NOMO-1 treated with DMSO at 0.1 percent for 48 hours (cell line): ENCODE data around the gene NAPG.
A peak's percentile ranks its signal among the peaks of the same experiment; 100 is the strongest.
"Not testable (repeated sequence)": the region's sequence is repeated elsewhere in the genome, so short reads cannot be mapped to it uniquely, and the experiment has no call there.

ENCODE experiments used
- DNase-seq: peaks from one replicate; lab custom pipeline; 2025; ENCODE audit not compliant: unreplicated experiment; lab: John Stamatoyannopoulos, UW

Gene NAPG

DNA sequence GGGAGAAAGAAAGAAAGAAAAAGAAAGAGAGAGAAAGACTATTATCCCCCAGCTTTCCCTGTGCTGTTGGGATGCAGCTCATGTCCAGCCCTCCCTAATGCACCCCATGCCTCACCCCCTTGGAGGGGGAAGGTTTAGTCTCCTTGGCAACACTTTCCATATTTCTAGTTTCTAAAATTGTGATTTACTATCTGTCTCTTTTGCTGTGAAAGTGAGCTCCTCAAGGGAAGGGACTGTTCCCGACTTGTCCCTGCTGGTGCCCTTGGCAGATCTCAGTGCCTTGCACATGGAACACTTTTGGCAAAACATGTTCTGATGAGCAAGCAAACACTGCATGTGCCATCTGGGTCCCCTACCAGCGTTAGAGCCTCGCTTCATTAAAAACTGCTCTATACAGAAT, 11.7 kb upstream of the NAPG start:
- DNase-seq, result no peak

DNA sequence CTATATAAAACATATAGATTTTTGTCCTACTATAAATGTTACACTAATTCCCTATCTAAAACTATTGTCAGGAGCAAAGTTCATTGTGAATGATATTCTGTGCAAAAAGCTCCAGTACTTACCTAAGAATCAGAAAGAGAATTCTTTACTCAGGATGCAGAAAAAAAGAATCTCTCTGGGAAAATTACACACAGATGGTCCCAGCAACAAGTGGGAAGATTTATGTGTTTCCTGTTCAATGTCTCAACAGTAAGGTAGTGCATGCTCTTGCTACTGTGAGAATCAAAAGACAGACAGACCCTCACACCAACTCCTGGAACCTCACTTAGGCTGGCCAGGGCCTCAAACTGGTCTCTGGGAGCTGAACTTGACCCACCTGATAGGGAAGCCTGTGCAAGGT, 11.2 kb upstream of the NAPG start:
- no peak for DNase-seq

DNA sequence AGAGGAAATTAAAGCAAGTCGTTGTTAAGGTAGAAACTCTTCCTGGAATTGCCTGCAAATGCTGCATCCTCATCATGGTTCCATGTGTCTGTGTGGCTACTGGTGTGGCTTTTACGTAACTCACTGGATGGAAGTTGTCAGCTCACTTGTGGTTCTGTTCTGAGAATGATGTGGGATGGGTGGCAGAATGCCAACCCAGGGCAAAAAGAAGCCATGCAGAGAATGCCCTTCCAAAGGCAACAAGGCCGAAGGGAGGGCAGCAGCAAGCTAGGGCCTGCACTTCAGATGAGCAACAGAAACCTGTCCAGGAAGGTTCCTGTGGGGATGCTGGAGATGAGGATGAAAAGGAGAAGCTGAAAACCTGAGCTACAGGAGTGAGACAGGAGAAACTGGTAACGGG, 10.4 kb upstream of the NAPG start:
- no peak for DNase-seq

DNA sequence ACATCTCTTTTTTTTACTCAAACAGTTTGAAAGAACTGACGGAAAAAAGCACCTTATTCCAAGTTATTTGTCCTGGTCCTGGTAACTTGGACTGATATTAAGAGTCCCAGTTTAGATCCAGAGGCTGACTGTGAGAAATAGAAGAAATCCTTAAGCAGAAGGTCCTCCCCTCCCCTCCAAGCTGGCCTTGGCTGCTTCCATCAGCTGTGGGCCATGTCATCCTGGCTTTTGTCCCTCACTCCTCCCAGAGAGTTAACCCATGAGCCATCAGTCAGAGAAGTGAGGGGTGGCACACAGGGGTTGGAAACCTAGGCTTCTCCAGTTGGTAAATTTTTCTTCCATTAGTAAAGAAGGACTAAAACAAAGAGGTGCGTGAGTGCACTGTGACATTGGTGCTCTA, 9.7 kb upstream of the NAPG start:
- DNase-seq, result no peak

DNA sequence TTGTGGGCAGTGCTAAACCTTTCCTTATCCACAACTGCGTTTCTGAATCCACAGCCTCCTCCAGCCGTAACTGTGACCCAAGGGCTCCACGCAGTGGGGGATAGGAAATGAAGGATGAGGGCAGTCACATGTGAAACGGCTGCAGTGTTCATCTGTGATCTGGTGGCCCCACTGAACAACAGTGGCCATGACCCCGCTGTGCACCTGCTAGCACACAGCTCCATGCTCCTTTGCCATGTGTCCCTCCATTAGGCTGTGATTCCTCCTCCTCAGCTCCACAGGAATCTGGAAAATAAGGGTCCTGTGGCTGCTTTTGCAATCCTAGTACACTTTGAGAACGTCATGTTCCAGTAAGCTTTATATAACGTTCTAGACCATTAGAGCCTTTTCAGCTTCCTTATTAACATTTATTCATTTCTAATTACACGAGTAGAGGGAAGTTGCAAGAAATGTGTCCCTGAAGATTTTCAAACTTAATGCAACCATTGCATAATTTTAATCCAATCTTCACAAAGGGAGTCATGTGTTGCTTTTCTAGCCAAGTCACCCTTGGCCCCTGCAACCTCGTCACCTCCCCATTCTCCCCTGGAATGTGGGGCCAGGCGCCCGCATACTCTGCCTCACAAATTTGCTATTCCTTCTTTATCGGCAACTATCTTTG, 7.1 kb upstream of the NAPG start:
- DNase-seq, result peak; percentile 78

- no peak for DNase-seq
Observed at GRCh38 chr18:10519366-10519765, 6.5 kb upstream of the NAPG start.

DNA sequence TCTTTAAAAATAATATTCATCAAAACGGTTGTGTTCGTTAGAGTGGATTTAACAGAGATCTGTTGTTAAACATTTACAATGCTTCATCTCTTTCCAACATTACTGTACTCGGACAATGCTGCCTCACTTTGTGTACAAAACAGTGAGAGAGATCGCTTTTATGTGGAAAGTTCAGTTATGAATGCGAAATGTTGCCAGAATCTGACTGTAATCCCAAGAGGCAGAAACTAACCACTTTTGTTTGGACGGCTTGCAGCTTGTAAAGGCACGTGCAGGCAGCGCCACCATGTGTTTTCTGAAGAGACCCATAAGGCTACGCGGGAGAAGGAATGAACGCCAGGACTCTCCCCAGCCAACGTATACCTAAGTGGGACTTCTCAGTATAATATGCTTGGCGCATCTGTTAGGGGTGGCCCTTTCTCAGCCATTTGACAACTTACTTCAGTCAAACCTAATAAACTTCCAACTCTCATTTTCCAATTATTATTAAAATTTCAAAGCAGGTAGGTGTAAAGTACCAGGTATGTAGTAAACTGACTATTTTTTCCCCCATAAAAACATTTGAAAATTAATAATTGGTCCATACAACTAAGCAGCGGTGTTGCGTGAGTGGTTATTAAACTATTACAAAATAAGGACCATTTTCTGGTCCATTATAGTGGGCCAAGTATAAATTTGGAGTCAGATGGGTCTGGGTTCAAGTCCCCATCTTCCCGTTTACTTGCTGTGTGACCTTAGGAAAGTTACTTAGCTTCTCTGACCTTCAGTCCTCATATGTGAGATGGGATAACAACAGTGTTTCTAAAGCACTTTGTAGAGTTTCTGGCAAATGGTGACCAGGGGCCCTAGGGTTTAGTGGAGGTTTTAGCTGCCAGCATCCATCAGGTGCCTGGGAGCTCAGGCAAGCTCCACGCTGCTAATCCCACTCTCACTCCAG, 5.6 kb upstream of the NAPG start:
- DNase-seq, result peak; percentile 86

DNA sequence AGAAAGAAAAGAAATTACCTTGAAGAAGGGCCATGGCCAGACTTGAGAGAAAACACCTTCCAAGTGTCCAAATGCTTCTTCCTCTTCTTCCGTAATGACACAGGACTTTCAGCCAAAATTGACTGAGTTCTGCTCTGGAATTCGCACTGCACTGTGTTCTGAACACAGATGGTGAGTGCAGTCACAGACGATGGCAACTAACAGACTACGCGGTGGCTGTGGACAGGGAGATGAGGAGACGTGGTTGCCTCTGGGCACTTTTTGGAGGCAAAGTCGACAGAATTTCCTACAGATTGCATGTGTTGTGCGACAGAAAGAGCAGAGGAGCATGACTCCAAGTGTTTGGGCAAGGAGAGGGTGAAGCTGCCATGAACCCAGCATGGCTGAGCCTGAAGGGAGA, 4.3 kb upstream of the NAPG start:
- DNase-seq, result no peak

DNA sequence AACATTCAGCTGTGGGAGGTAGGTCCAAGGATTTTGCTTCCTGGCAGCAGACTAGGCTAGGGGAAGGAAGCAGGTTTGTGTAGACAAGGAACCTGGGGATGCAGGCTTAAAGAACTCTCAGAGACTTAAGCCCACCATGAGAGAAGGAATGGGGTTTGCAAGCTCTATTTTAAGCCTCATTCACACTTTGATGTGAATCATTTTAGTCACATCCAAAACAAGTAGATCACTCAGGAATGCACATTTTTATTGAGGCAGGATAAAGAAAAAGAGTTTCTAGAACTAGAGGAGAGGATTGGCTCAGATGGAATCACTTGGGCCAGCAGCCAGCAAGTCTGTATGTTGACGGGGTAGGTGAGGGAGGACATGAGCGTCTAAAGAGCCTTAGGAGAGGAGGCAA, 3.3 kb upstream of the NAPG start:
- DNase-seq, result no peak

DNA sequence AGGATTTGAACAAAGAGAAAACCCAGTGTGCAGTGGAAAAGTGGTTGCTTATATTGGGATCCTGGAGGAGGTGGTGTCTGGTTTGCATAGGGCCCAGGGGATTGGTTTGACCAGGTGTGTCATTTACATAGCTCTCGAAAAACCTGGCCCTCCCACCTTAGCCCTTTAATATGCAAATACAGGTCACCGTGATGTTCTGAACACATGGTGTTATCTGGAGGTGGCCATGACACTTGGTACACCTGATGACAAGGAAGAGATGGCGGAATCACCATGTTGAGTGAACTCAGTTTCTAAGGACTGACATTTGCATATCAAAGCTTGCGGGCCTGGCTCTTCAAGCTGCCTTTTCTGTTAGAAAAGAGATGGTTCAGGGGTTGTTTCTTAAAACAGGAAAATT, 2.3 kb upstream of the NAPG start:
- DNase-seq, result no peak

- peak; percentile 72 for DNase-seq
Observed at GRCh38 chr18:10524507-10525370, 1.1 kb upstream of the NAPG start.

GRCh38 chr18:10525371-10525691, 496 bp upstream of the NAPG start:
- peak; percentile 50 for DNase-seq

GRCh38 chr18:10526561-10526949, 728 bp downstream of the NAPG start:
- no peak for DNase-seq

- no peak for DNase-seq
Observed at GRCh38 chr18:10528439-10528838, 2.6 kb downstream of the NAPG start.

DNA sequence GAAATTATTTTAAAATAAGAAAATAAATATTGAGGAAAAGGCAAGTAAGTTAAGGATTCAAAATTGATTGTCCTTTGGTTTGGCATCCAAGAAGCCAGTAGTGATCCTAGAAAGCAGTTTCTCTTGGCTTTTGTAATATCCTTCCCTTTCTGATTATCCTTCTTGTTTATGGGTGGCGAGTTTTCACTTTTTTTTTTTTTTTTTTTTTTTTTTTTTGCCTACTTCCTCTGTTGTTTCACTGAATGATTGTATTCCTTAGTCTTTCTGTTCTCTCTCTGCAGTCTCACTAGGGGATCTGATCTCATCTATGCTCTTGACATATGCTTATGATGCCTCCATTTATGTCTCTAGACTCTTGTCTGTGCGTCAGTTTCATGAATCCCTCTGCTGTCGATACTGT, 4.2 kb downstream of the NAPG start:
- DNase-seq, result peak; percentile 18

DNA sequence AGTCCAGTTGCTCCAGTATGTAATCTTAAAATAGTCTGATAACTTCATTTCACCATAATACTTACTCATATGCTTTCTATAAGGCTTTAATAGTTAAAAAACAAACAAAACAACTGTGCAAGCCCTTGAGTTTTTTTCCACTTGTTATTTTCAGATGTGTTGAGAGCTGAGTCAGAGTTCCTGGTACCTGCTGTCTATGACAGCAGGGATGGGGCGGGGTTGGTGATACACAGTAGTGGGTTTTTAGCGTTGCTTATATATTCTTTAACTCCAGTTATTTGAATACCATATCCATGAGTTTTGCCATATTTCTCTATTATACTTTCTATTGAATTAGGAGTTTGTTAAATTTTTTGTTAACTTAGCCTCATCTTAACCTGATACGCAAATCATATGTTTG, 5.0 kb downstream of the NAPG start:
- DNase-seq, result no peak

- DNase-seq, result no peak
Observed at GRCh38 chr18:10533111-10533510, 7.3 kb downstream of the NAPG start.

DNA sequence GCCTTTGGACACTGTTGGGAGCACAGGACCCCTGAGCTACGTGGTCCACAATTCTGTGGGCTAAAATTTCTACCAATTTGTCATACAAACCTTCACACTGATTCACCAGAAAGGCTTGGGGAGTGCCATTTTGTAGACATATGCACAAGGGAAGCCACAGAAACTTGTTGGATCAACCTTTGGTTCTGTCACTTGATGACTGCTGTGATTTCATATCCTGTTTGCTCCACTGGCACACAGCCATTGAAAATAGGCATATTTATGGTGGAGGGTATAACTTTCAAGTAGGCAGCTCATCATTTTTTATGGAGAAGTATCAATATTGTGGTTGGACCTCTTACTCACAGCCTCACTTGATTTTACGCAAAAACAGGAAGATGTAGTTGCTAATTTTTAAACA, 10.5 kb downstream of the NAPG start:
- DNase-seq, result no peak

DNA sequence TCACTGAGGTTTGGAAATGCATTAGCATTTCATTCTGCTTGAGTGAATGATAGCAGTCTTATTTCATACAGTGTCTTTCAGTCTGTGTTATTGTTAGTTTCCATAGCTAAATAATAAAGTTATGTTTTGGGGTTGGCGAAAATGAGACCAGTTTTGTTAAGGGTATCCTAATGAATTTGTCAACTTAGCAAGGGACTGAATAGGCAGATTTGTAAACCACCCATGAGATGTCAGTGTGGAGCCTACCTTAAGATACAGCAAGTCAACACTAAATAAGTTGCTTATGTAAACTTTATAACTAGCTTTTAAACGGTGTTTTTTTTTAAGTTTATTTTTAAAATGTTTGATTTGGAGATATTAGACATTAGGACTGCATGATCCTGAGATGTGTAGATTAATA, 11.9 kb downstream of the NAPG start:
- no peak for DNase-seq

GRCh38 chr18:10539124-10539523, 13.3 kb downstream of the NAPG start:
- not testable (repeated sequence) for DNase-seq

DNA sequence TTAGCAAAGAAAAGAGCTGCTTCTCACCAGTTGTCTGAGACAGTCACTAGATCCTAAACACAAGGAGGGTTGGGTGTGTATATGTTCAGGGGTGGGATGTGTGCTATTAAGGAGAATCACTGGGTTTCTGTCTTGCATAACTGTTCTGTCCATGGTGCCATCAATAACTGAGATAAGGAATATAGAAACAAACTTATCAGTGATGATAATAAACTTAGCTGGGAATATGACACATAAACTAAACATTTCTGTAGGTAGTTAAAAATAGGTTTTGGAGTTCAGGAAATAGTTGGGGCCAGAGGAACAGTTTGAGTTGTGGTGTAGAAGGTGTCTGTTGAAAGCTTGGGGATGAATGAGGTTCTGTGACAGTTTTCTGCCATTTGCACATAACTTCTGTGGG, 17.4 kb downstream of the NAPG start:
- DNase-seq, result no peak
